ENCODE results near the gene TANC2.

Gene TANC2

DNA sequence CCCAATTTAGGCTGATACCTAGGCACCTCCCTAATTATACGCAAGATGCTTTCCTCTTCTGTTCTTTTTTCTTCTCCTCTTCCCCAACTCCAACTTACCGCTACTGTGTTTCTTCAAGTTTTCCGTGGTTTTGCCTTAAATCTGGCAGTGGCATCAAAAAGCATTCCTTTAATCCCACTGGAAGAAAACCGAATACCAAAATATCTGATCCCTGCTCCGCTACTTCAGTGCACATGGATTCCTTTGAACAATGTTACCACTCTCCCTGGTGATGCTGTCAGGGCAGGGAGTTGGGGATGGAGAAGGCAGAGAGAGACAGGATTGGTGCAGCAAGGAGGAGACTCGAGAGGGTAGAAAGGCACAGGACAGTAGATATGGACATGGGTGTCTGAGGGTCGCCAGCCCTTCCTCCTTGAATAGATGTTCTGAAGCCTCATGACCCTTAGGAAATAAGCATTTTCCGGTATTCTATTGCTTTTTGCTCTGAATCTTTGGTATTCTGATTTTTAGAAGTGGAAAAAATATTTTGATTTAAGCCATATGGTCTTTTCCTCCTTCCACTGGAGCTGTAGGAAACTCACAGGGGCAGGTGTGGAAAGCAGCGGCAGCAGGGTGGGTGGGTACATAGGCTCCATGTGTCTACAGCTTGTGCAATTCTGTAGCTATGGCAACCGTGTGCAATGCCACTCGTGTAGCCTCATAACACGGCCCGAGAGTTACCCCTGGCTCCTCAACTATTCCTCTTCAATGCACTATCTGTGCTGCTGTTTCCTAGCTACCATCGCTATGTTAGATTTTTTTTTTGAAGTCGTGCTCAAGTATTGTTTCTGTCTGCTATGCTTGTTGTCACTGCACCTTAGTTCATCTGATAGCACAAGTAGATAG lies 32.3 kb upstream of the TANC2 start:
- DNase-seq: no peak
- no peak overlapping the region for H3K27ac ChIP-seq
- no peaks in the 10 kb centered on the region for H3K27me3 ChIP-seq (ENCODE audit: insufficient read depth, low read depth, severe bottlenecking)
- no peaks in the 10 kb centered on the region for H3K9me3 ChIP-seq (ENCODE audit: severe bottlenecking)
- H3K36me3 ChIP-seq: no peaks in the 10 kb centered on the region
- TF ChIP-seq, protein P1, sequence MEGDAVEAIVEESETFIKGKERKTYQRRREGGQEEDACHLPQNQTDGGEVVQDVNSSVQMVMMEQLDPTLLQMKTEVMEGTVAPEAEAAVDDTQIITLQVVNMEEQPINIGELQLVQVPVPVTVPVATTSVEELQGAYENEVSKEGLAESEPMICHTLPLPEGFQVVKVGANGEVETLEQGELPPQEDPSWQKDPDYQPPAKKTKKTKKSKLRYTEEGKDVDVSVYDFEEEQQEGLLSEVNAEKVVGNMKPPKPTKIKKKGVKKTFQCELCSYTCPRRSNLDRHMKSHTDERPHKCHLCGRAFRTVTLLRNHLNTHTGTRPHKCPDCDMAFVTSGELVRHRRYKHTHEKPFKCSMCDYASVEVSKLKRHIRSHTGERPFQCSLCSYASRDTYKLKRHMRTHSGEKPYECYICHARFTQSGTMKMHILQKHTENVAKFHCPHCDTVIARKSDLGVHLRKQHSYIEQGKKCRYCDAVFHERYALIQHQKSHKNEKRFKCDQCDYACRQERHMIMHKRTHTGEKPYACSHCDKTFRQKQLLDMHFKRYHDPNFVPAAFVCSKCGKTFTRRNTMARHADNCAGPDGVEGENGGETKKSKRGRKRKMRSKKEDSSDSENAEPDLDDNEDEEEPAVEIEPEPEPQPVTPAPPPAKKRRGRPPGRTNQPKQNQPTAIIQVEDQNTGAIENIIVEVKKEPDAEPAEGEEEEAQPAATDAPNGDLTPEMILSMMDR (IDR thresholded peaks at IDR 0.05; ENCODE audit: low read depth, low read length): no peak
- no peak overlapping the region for H3K4me3 ChIP-seq (ENCODE audit: low read depth, low read length)

DNA sequence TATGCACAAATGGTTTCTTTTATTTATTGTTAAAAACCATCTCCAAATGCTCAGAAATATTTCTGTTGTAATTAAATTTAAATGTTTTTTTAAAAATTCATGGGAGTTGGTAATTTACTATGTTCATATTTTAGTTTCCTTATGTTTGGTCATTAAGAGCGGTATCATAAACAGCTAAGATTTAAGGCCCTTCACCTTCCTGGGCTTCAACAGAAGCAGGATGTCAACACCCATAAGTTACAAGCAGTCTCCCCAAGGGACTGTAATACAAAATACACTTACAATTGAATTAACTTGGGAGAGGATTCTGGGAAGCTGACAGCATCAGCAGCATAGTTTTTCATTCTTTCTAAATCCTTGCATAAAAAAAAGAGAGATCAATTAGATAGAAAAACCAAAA lies 30.9 kb upstream of the TANC2 start:
- DNase-seq: no peak
- TF ChIP-seq, protein P1 (IDR thresholded peaks at IDR 0.05; ENCODE audit: low read depth, low read length): no peak
- no peaks in the 10 kb centered on the region for H3K36me3 ChIP-seq
- no peak overlapping the region for H3K27ac ChIP-seq
- H3K27me3 ChIP-seq (ENCODE audit: insufficient read depth, low read depth, severe bottlenecking): no peaks in the 10 kb centered on the region
- H3K9me3 ChIP-seq (ENCODE audit: severe bottlenecking): no peaks in the 10 kb centered on the region
- H3K4me3 ChIP-seq (ENCODE audit: low read depth, low read length): no peak overlapping the region

DNA sequence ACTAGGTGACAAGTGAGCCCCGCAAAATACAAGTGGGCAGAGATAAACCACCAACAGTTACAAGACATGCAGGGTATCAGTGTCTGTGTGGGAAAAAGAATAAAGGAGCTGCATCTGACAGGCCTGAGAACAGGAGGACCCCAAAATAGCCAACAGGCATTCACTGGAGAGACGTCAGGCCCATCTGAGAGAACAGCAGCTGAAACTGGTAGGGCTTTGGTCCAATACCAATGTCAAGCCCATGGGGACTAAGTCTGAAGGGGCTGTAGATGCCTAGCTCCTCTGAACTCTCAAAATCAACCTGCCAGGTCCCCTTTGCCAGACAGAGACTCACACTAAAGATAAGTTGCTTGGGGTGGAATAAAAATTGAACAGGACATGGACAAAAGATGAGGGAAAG lies 30.5 kb upstream of the TANC2 start:
- no peaks in the 10 kb centered on the region for H3K36me3 ChIP-seq
- H3K27ac ChIP-seq: no peak overlapping the region
- DNase-seq: no peak
- no peak overlapping the region for H3K4me3 ChIP-seq (ENCODE audit: low read depth, low read length)
- H3K27me3 ChIP-seq (ENCODE audit: insufficient read depth, low read depth, severe bottlenecking): no peaks in the 10 kb centered on the region
- no peaks in the 10 kb centered on the region for H3K9me3 ChIP-seq (ENCODE audit: severe bottlenecking)
- TF ChIP-seq, protein P1 (IDR thresholded peaks at IDR 0.05; ENCODE audit: low read depth, low read length): no peak

DNA sequence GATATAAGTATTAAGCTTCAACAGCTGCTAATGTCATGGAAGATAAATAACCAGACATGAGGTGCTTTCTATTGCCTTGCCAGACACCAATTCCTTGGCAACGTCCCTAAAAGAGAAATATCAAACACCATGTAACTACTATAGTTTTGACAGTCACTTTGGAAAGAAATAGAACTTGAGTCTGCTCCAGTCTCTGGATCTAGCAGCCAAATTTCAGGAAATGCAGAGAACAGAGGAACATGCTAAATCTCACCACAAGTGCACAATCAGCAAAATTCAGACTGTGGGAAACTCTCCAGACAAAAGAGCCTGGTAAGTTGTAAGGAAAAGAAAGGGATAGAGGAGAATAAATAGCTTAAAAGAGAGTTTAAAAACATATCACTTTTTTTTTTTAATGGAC lies 28.4 kb upstream of the TANC2 start:
- Histone ChIP-seq H3K4me3 (ENCODE audit: low read depth, low read length) (no peak overlapping the region), H3K27ac (no peak overlapping the region), H3K36me3 (no peaks in the 10 kb centered on the region), H3K9me3 (ENCODE audit: severe bottlenecking) (peaks cover 2% of the 10 kb centered on the region), H3K27me3 (ENCODE audit: insufficient read depth, low read depth, severe bottlenecking) (no peaks in the 10 kb centered on the region)
- DNase-seq: no peak
- TF ChIP-seq, protein P1 (IDR thresholded peaks at IDR 0.05; ENCODE audit: low read depth, low read length): no peak

DNA sequence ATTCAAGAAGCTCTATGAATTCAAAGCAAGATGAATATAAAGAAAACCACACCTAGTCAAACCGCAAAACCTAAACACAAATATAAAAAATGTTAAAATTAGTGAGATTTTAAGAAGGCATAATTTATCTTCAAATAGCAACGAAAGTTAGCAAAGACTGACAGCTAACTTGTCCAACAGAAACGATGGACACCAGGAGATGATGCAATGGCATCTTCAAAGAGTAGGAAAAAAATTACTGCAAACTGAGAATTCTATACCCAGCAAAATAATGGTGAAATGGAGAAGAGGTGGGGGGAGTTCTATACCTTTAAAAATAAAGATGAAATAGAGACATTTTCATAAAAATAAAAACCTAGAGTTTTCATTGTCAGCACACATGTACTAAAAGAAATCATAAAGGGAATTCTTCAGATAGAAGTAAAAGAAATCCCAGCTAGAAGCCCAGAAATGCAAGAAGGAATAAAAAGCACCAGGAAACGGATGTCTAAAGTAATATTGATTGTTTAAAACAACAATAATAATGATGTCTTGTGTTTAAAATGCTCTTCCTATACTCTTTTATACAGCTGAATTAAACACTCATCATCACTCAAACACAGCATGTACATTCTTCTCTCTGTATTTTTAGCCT lies 24.6 kb upstream of the TANC2 start:
- Histone ChIP-seq H3K4me3 (ENCODE audit: low read depth, low read length) (no peak overlapping the region), H3K36me3 (no peaks in the 10 kb centered on the region), H3K27ac (no peak overlapping the region), H3K27me3 (ENCODE audit: insufficient read depth, low read depth, severe bottlenecking) (no peaks in the 10 kb centered on the region), H3K9me3 (ENCODE audit: severe bottlenecking) (peaks cover 2% of the 10 kb centered on the region)
- DNase-seq: no peak
- TF ChIP-seq, protein P1 (IDR thresholded peaks at IDR 0.05; ENCODE audit: low read depth, low read length): no peak
